ENCODE data around the gene PRKCH. TPM values are rescaled to one million over a fixed set of nuclear protein-coding genes. Genes with fewer than 3 reads are reported as not detected.

The PRKCH gene
- total RNA-seq, 2 experiments from 2014 or later: 0.85 to 2.3 TPM

DNA sequence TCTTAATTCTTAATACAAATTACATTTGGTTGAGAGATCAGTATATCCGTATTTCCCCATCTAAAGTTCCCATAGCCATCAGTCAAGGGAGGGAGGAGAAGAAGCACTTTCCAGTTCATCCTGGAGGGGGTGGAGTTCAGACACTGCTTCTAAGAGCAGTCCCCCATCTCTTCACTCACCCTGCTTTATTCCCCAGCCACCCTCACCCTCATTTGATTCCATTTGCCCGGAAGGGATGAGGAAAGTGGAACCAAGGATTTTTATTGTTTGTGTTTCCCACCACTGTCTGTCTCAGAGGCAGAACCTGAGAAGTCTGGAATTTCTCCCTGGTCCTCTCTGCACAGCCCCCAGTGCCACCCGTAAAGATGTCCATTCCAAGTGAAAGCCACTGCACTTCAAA lies 239.7 kb downstream of the PRKCH start:
- TF ChIP-seq EZH2phosphoT487 (IDR thresholded peaks at IDR 0.05; ENCODE audit: borderline replicate concordance, low read depth, low read length): no peak
- TF ChIP-seq, protein P1, sequence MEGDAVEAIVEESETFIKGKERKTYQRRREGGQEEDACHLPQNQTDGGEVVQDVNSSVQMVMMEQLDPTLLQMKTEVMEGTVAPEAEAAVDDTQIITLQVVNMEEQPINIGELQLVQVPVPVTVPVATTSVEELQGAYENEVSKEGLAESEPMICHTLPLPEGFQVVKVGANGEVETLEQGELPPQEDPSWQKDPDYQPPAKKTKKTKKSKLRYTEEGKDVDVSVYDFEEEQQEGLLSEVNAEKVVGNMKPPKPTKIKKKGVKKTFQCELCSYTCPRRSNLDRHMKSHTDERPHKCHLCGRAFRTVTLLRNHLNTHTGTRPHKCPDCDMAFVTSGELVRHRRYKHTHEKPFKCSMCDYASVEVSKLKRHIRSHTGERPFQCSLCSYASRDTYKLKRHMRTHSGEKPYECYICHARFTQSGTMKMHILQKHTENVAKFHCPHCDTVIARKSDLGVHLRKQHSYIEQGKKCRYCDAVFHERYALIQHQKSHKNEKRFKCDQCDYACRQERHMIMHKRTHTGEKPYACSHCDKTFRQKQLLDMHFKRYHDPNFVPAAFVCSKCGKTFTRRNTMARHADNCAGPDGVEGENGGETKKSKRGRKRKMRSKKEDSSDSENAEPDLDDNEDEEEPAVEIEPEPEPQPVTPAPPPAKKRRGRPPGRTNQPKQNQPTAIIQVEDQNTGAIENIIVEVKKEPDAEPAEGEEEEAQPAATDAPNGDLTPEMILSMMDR (conservative IDR thresholded peaks at IDR 0.05; ENCODE audit: low read length): 0 out of 2 replicates have a peak, but pooled peaks have one; percentile 13
- no TSS peak for BruUV-seq (replicated peaks)
- CTCF ChIA-PET (ENCODE audit: unreplicated experiment): no interaction called here
- POLR2A ChIA-PET: interaction anchor here (0.6 to 6.8 kb wide), 6 partner anchors 8 to 150 kb away, joined by 3 to 64 read pairs (median 4); no protein-coding TSS in a partner anchor
- Histone ChIP-seq H3K9me2 (ENCODE audit: insufficient read depth, low read length) (no peaks in the 10 kb centered on the region), H3K36me3 (ENCODE audit: insufficient read depth, low read length) (no peaks in the 10 kb centered on the region), H3K9me3 (ENCODE audit: low read length) (no peaks in the 10 kb centered on the region), H3K27ac (ENCODE audit: low read depth, low read length, poor library complexity, severe bottlenecking) (no peak overlapping the region), H3K79me2 (ENCODE audit: insufficient read depth, low read depth, low read length) (no peaks in the 10 kb centered on the region), H2AFZ (ENCODE audit: low read length) (no peak overlapping the region), H3K4me1 (ENCODE audit: insufficient read depth, low read length, poor library complexity, severe bottlenecking) (peaks cover 33% of the 10 kb centered on the region), H3K4me2 (ENCODE audit: low read length) (no peak overlapping the region), H3K4me3 (ENCODE audit: low read depth, low read length, poor library complexity, severe bottlenecking) (no peak overlapping the region), H4K20me1 (ENCODE audit: insufficient read depth, low read length) (no peaks in the 10 kb centered on the region)
- DNase-seq (ENCODE audit: low spot score): no peak
- intact Hi-C loops (cut with micrococcal nuclease; ENCODE audit: unreplicated experiment): no loop called here

DNA sequence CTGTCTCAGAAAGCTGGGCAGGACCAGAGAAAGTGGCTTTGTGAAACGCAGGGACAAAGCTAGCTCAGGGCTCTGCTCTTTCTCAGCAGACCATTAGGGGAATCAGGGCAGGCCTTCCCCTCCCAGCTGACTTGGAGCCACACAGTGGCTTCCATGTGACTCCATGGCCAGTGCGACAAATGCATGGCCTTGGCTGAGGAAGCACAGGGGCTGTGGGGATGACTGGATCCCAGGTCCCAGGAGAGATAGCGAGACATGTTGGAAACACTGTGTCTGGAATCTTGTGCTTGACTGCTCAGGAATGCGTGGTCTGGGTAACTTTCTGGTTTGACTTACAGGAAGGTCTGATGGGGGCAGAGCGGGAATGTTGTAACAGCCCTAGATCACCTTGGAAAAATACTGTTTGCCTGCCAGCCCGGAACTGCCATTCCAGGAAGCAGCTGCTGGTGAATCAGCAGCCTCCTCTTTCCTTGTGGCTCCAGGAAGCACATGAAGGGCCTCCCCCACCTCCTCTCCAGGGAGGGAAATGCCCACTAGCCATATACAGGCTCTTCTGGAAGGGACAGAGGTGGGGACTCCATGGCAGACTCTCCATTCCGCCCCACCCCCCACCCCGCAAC lies 240.4 kb downstream of the PRKCH start:
- Histone ChIP-seq H3K9me2 (ENCODE audit: insufficient read depth, low read length) (no peaks in the 10 kb centered on the region), H2AFZ (ENCODE audit: low read length) (no peak overlapping the region), H3K79me2 (ENCODE audit: insufficient read depth, low read depth, low read length) (no peaks in the 10 kb centered on the region), H3K4me3 (ENCODE audit: low read depth, low read length, poor library complexity, severe bottlenecking) (no peak overlapping the region), H3K4me1 (ENCODE audit: insufficient read depth, low read length, poor library complexity, severe bottlenecking) (peaks cover 38% of the 10 kb centered on the region), H3K9me3 (ENCODE audit: low read length) (no peaks in the 10 kb centered on the region), H3K27ac (ENCODE audit: low read depth, low read length, poor library complexity, severe bottlenecking) (no peak overlapping the region), H3K36me3 (ENCODE audit: insufficient read depth, low read length) (no peaks in the 10 kb centered on the region), H4K20me1 (ENCODE audit: insufficient read depth, low read length) (no peaks in the 10 kb centered on the region), H3K4me2 (ENCODE audit: low read length) (no peak overlapping the region)
- intact Hi-C loops (cut with micrococcal nuclease; ENCODE audit: unreplicated experiment): no loop called here
- ChIA-PET CTCF (ENCODE audit: unreplicated experiment) (no interaction called here), POLR2A (interaction anchor here (0.9 to 6.8 kb wide), 5 partner anchors 9 to 149 kb away, joined by 3 to 64 read pairs (median 4); no protein-coding TSS in a partner anchor)
- BruUV-seq (replicated peaks): no TSS peak
- TF ChIP-seq, protein P1 (conservative IDR thresholded peaks at IDR 0.05; ENCODE audit: low read length): no peak
- TF ChIP-seq EZH2phosphoT487 (IDR thresholded peaks at IDR 0.05; ENCODE audit: borderline replicate concordance, low read depth, low read length): no peak
- DNase-seq (ENCODE audit: low spot score): no peak
